ENCODE results near the gene RADX. TPM values are rescaled to one million over a fixed set of nuclear protein-coding genes. Genes with fewer than 3 reads are reported as not detected.

The RADX gene
- total RNA-seq, 2 experiments from 2014 or later = 8.1 to 9.4 TPM

GRCh38 chrX:106684207-106684606 is 72.4 kb downstream of the RADX start:
- Histone ChIP-seq H3K4me1 (ENCODE audit: insufficient read depth, low read length) (no peaks in the 10 kb centered on the region), H3K27me3 (ENCODE audit: control insufficient read depth in 1 of 2, insufficient read depth in 2 of 2, low read length in 2 of 2) (peaks cover 0 to 2% of the 10 kb centered on the region in 2 experiments), H3K27ac (ENCODE audit: low read depth in 1 of 2, low read length in 2 of 2) (no peak overlapping the region), H3K4me3 (ENCODE audit: low read length) (no peak overlapping the region), H3K36me3 (ENCODE audit: insufficient read depth, low read length) (no peaks in the 10 kb centered on the region), H3K9me3 (ENCODE audit: control insufficient read depth in 1 of 2, insufficient read depth in 1 of 2, low read length in 2 of 2) (peaks cover 0 to 3% of the 10 kb centered on the region in 2 experiments)
- H3K4me1 Mint-ChIP-seq (ENCODE audit: low read depth) = no peaks in the 10 kb centered on the region
- intact Hi-C loops (cut with DNase I, micrococcal nuclease) = no loop called here
- no peak overlapping the region for H3K27ac Mint-ChIP-seq
- ChIA-PET POLR2A (no interaction called here), CTCF (no interaction called here)
- H3K27me3 Mint-ChIP-seq = no peaks in the 10 kb centered on the region
- H3K9me3 Mint-ChIP-seq = no peaks in the 10 kb centered on the region
- no peak overlapping the region for H3K4me3 Mint-ChIP-seq
- H3K36me3 Mint-ChIP-seq (ENCODE audit: low read depth) = no peaks in the 10 kb centered on the region
- TF ChIP-seq CTCF (IDR thresholded peaks at IDR 0.05) = no peak
- no peak for ATAC-seq (ENCODE audit: poor library complexity)
- no peak for DNase-seq

- POLR2A ChIA-PET = no interaction called here
- Mint-ChIP-seq H3K4me1 (ENCODE audit: low read depth) (no peaks in the 10 kb centered on the region), H3K9me3 (no peaks in the 10 kb centered on the region), H3K27me3 (peaks cover 8% of the 10 kb centered on the region), H3K36me3 (ENCODE audit: low read depth) (no peaks in the 10 kb centered on the region), H3K4me3 (no peak overlapping the region), H3K27ac (no peak overlapping the region)
- Histone ChIP-seq H3K36me3 (ENCODE audit: insufficient read depth, low read length) (no peaks in the 10 kb centered on the region), H3K4me1 (ENCODE audit: insufficient read depth, low read length) (no peaks in the 10 kb centered on the region), H3K9me3 (ENCODE audit: control insufficient read depth in 1 of 2, insufficient read depth in 1 of 2, low read length in 2 of 2) (no peaks in the 10 kb centered on the region), H3K27ac (ENCODE audit: low read depth in 1 of 2, low read length in 2 of 2) (no peak overlapping the region), H3K4me3 (ENCODE audit: low read length) (no peak overlapping the region), H3K27me3 (ENCODE audit: control insufficient read depth in 1 of 2, insufficient read depth in 2 of 2, low read length in 2 of 2) (no peaks in the 10 kb centered on the region)
- CTCF ChIA-PET = interaction anchor here (0.6 kb wide), 1 partner anchor 496 kb away, joined by 3 read pairs; no protein-coding TSS in a partner anchor
- ATAC-seq (ENCODE audit: poor library complexity) (no peak), DNase-seq (no peak)
- intact Hi-C loops (cut with DNase I, micrococcal nuclease) = no loop called here
- TF ChIP-seq CTCF (IDR thresholded peaks at IDR 0.05) = no peak
These were observed 80.8 kb downstream of the RADX start for GRCh38 chrX:106692425-106693065.

GRCh38 chrX:106696502-106696901 is 84.7 kb downstream of the RADX start:
- H3K4me1 Mint-ChIP-seq (ENCODE audit: low read depth) = no peaks in the 10 kb centered on the region
- no peak for TF ChIP-seq CTCF (IDR thresholded peaks at IDR 0.05)

More at GRCh38 chrX:106696502-106696901, 84.7 kb downstream of the RADX start:
- H3K27ac ChIP-seq (ENCODE audit: low read depth in 1 of 2, low read length in 2 of 2) = no peak overlapping the region
- H3K27me3 Mint-ChIP-seq = peaks cover 9% of the 10 kb centered on the region
- intact Hi-C loops (cut with DNase I, micrococcal nuclease) = no loop called here
- ChIA-PET POLR2A (no interaction called here), CTCF (no interaction called here)
- no peaks in the 10 kb centered on the region for H3K36me3 Mint-ChIP-seq (ENCODE audit: low read depth)
- H3K36me3 ChIP-seq (ENCODE audit: insufficient read depth, low read length) = no peaks in the 10 kb centered on the region
- H3K4me1 ChIP-seq (ENCODE audit: insufficient read depth, low read length) = no peaks in the 10 kb centered on the region
- no peak overlapping the region for H3K27ac Mint-ChIP-seq
- H3K27me3 ChIP-seq (ENCODE audit: control insufficient read depth in 1 of 2, insufficient read depth in 2 of 2, low read length in 2 of 2) = no peaks in the 10 kb centered on the region
- no peak for DNase-seq
- H3K9me3 ChIP-seq (ENCODE audit: control insufficient read depth in 1 of 2, insufficient read depth in 1 of 2, low read length in 2 of 2) = no peaks in the 10 kb centered on the region
- H3K9me3 Mint-ChIP-seq = no peaks in the 10 kb centered on the region
- ATAC-seq (ENCODE audit: poor library complexity) = no peak
- no peak overlapping the region for H3K4me3 ChIP-seq (ENCODE audit: low read length)
- no peak overlapping the region for H3K4me3 Mint-ChIP-seq
